Activated CD4-positive, alpha-beta T cell treated with anti-CD3 and anti-CD28 coated beads, Interleukin-2, Interleukin-4, amounts not matched to agents 100 ng/mL and 50 ng/mL, durations not matched to agents 16 hours and 8 hours (primary cell): ENCODE results near the gene FAM174B.

Source experiments
- DNase-seq: peaks from one replicate; pipeline ENCODE4 v3.0.0-alpha.2; 2020; ENCODE audit warnings: low spot score

The FAM174B gene

DNA sequence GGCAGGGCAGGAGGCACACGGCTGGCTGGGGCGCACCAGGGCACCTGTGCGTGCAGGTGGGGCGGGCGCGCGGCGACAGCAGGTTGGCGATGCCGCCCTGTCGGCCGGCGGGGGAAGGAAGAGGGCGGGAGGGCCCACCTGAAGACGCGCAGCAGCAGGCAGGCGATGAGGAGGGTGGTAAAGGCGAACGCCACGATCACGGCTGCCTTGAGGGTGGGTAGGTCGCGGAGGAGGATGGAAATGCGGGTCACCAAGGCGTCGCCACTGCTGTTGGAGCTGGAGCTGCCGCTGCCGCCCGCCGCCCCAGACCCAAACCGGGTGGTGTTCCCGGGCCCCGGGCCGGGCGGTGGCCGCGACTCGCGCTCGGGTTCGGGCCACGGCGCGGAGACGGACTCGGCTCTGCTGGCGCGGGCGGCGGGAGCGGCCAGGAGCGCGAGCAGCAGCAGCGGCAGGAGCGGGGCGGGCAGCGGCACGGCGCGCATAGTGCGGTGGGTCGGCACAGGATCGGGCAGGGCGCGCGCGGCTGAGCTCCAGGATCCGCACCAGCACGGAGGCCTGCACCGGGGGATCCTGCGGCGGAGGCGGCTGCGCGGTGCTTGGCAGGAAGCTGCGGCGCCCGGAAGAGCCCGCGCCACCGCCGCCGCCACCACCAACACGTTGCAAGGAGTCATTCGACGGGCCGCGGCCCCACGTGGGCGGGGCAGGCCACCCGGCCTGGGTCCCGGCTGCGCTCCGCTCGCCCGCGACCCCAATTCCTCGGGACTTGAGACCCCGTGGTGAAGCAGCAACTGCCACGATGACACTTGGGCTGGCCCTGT is at the start of gene FAM174B:
Gene FAM174B, minus strand, starts transcription at position 598 of the 818 bp plus-strand sequence.
- peak; percentile 32 for DNase-seq

DNA sequence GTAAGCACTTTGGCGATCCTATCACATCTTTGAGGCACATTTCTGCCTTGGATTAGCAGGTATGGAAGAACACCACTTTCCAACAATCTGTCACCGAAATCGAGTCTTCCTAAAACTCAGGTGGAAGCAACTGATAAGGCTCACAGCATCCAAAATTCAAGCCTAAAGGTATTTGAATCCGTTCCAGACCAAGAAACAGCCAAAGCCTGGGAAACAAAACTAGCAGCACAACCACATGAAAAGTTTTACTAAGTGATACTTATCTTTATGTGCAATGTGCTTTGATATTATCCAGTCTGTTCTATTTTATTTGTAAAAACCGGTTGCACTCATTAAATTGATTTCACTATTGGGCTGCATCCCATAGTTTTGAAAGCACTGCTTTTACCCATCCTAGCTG is 40.5 kb upstream of the FAM174B start:
- no peak for DNase-seq

DNA sequence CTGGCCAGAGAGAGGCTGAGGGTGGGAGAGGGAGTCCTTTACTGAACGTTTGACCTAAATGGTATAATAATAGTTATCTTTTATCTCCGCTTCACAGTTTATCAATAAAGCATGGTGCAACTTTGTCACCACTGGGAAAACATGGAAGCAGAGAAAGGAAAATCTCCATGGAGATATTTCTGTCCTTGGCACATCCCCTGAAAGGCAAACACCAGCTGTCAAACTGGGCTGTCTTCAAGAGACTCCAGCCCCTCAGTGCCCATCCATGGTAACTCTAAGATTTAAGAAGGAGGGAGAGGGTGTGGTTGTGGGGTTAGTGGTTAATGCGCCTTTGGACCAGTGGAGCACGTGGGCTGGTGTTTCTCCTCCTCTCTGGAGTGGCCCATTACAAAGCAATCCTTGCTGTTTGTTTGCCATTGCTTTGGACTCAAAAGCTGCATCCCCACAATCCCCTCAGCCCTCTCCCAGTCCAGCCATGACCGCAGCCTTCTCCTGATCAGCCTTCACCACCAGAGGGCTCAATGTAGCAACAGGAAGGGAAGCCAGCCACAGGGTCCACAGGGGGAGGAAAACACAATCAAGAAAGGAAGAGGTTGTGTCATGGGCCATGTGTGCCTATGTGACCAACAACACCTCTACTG is 38.2 kb upstream of the FAM174B start:
- DNase-seq, result no peak

GRCh38 chr15:92690395-92690794 is 34.8 kb upstream of the FAM174B start:
- no peak for DNase-seq

- DNase-seq, result no peak
Measured at GRCh38 chr15:92687746-92688145, 32.2 kb upstream of the FAM174B start.

DNA sequence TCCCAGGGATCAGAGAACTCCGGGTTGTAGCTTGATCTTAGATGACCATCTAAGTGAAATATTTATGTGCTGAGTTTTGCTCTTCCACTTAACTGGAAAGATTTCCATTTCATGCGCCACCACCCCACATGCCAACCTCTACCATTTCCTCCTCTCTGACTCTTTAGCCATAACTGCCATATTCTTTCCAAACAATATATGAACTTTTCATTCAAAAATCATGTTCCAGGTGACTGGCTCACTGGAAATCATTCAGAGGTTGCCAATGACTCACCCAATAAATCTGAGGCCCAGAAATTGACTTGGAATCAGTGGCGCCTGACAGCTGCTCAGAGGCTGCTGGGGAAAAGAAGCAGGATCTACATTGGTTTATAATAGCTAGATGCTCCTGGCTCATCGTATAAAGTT is 31.6 kb upstream of the FAM174B start:
- no peak for DNase-seq

GRCh38 chr15:92683511-92683834 is 27.9 kb upstream of the FAM174B start:
- DNase-seq, result no peak

DNA sequence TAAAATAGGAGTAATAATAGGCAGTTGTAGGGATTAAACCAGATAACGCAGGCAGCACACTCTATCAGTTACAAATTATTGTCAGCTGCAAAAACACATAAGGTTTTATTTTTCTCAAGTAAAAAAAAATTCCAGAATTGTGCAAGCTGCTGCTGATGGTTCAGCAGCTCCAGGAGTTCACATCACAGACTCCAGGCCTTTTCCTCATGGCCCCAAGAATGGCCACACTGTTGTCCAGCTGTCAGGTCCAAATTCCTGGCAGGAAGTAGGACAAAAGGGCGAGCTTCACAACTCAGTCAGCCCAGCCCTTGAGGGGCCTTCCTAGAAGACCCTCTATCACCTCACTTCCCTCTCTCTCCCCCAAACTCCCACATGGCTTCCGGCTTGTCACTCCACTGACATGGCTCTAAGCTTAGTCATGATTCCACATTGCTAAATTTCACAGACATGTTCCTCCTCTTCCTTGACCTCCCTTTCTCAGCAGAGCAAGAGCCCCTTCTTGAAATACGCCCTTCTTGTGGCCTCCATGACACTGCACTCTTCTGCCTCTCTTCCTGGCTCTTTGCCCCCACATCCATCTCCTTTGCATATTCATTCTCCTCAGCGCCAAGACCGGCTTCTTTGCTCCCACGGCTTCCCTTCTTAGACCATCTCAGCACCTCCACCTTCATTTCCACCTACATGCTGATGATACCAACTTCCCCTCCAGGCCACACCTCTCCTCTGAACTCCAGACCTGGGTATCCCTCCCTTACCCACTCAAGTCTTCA is 27.4 kb upstream of the FAM174B start:
- DNase-seq, result no peak

DNA sequence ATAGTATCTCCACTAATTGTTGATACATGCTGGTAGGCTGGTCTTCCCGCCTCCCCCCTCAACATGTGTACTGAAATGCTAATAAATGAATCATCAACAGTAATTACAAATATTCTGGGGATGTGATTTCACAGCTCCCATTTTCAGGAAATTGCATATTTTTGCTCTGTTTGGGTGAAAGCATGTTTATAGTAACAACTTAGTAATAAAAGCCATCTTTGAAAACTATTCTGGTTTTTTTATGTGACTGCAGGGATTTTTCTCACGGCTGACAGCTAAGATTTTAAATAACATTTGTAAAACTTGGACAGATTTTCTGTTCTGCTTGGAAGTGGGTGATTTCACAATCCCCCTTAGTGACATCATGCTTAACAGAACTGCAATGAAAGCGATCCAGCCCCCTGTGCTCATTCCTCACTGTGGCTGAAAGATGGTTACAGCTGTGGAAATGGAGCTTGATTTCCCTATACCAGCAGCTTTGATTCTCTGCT is 25.6 kb upstream of the FAM174B start:
- no peak for DNase-seq

DNA sequence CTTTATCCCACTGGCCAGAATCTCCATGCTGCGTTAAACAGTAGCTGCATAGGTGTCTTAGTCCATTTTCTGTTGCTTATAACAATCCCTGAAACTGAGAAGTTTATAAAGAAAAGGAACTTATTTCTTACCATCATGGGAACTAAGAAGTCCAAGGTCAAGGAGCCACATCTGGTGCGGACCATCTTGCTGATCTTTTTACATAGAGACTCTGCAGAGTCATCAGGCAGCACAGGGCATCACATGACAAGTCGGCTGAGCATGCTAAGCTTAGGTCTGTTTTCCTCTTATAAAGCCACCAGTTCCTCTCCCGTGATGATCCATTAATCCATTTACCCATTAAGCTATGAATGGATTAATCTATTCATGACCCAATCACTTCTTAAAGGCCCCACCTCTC is 22.4 kb upstream of the FAM174B start:
- DNase-seq, result no peak

DNA sequence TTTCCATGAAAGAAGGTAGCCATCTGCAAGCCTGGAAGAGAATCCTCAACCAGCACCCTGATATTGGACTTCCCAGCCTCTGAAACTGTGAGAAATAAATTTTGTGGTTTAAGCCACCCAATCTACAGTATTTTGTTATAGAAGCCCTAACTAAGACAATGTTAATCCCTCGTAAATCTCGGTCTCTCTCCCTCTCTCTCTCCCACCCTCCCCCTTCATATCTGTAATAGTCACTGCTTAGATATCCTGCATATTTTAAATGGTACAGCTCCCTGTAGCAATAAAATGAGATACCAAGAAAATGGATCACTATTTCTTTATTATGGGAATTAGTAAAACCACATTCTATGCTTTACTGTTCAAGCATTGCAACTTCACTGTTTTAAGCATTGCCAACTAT is 21.0 kb upstream of the FAM174B start:
- no peak for DNase-seq

GRCh38 chr15:92675485-92675884 is 19.9 kb upstream of the FAM174B start:
- DNase-seq, result no peak

GRCh38 chr15:92674347-92674746 is 18.8 kb upstream of the FAM174B start:
- DNase-seq, result no peak

- DNase-seq, result no peak
Measured at GRCh38 chr15:92672102-92672501, 16.5 kb upstream of the FAM174B start.

- DNase-seq, result no peak
Measured at GRCh38 chr15:92671406-92671805, 15.8 kb upstream of the FAM174B start.

DNA sequence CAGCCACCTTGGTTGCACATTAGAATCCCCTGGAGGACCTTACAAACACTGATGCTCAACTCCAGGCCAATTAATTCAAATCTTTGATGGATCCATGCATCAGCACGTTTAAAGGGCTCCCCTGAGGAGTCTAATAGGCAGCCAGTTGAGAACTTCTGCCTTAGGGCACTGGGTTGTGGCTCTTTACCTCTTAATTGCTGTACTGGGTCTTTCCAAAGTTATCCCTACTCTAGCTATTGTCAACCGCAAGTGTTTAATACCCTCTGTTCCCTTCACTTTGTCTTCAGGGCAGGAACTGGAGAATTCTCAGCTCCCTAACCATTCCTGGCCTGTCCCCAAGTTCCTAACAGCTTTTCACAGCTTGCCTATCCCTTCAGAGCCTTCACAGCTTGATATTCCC is 15.0 kb upstream of the FAM174B start:
- no peak for DNase-seq

DNA sequence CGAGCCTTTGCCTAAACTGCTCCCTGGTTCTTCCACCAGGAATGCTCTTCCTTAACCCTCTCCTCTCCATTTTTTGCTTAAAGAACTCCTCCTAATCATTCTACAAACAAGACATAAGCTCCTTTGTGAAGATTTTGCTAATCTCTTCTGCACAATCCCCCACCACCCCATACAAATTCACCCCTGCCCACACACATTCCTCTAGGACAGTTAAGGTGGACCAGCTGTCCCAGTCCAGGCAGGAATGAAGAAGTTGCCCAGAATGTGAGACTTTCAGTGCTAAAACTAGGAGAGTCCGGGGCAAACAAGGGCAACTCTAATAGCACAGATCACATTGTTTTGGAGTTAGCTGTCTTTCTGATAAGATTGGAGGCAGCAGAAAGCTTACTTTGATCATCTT is 13.9 kb upstream of the FAM174B start:
- DNase-seq, result no peak

GRCh38 chr15:92668620-92669019 is 13.0 kb upstream of the FAM174B start:
- no peak for DNase-seq

GRCh38 chr15:92667970-92668485 is 12.5 kb upstream of the FAM174B start:
- DNase-seq, result no peak

DNA sequence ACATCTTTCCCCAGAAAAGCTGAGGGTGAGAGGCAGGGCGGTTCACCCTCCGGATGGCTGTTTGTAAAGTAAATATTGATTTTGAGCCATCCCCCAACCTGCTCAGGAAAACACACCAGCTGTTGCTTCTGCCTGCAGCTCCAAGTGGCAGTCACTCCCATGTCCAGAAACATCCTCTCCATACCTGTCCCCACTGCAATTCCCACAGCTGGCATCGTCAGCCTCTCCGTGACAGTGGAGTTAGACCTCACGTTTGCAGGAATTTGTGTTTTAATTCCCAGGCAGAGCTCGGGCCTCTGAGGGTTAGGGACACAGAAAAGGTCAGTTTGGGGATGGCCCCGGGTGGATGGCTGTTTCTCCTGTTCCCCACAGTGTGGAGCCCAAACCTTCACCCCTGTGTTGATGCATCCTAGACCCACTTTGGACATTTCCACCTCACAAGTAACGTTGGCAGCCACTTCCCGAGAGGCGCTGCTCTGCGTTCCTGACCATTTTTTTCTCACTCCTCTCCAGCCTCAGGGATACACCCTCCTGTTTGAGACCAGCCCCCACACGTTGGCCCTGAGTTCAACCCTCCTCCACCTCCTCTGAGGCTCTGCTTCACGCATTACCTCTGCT is 11.8 kb upstream of the FAM174B start:
- DNase-seq, result no peak

DNA sequence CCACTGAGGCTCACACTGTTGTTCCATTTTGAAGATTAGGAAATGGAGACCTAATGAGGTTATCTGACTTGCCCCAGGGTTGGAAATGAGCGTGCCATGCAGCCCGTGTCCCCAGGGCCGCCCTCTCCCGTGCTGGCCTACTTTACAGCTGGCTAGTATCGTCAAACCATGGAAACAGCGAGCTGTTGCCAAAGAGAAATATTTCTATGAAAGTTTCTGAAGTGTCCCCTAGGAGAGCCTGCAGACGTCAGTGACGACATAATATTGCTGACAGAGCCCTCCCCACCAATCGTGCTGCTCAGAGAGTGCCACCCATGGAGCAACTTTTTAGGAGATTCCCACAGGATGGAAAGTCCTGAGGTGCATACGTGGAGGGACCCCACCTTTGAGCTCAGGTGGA is 11.2 kb upstream of the FAM174B start:
- DNase-seq, result no peak

- DNase-seq, result peak; percentile 3
Measured at GRCh38 chr15:92665100-92665555, 9.6 kb upstream of the FAM174B start.
